SU-DHL-6 (cell line): ENCODE data around the gene ABHD2.

Experiments
- EZH2phosphoT487 ChIP-seq: fragments of 200-600 bp; sonication (generic), shearing (Covaris generic); conservative IDR thresholded peaks from 2 replicates; pipeline ENCODE4 v1.6.1; 2018; ENCODE audit warnings: mild to moderate bottlenecking, antibody characterized with exemption, low read length, moderate library complexity, mixed read lengths
- TF ChIP-seq, protein P1 (sequence below): fragments of 200-600 bp; sonication (generic); IDR thresholded peaks from one replicate; pipeline ENCODE4 v1.5.1; 2017; ENCODE audit warnings: antibody characterized with exemption, mild to moderate bottlenecking, low read length, moderate library complexity; ENCODE audit not compliant: insufficient read depth, poor library complexity, severe bottlenecking

DNA sequence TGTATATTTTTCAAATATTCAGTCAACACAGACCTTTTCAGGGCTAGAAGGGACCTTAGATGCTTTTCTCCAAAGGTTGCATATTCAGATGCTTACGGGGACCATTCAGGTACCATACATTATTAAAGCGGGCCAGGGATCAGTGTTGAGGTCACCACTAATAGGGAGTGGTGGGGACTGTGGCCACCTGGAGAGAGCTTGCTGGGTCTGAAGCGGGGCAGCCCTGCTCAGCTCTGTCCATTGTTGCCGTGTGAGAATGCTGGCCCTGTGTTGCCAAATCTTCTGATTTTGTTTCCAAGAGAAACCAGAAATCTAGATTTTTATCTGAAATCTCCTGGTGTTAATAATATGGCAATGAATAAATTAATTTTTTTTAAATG, 23.7 kb downstream of the ABHD2 start:
- TF ChIP-seq, protein P1, sequence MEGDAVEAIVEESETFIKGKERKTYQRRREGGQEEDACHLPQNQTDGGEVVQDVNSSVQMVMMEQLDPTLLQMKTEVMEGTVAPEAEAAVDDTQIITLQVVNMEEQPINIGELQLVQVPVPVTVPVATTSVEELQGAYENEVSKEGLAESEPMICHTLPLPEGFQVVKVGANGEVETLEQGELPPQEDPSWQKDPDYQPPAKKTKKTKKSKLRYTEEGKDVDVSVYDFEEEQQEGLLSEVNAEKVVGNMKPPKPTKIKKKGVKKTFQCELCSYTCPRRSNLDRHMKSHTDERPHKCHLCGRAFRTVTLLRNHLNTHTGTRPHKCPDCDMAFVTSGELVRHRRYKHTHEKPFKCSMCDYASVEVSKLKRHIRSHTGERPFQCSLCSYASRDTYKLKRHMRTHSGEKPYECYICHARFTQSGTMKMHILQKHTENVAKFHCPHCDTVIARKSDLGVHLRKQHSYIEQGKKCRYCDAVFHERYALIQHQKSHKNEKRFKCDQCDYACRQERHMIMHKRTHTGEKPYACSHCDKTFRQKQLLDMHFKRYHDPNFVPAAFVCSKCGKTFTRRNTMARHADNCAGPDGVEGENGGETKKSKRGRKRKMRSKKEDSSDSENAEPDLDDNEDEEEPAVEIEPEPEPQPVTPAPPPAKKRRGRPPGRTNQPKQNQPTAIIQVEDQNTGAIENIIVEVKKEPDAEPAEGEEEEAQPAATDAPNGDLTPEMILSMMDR, result no peak
- TF ChIP-seq EZH2phosphoT487, result no peak
